WTC11 (cell line): ENCODE results near the gene PCDHA13.

Source experiments
- ESRRA ChIP-seq: sonication (generic); formaldehyde crosslinking; IDR thresholded peaks from 2 replicates; pipeline ENCODE4 v1.8.1; 2022; ENCODE audit warnings: mild to moderate bottlenecking, missing genetic modification reagents, borderline replicate concordance
- OVOL2 ChIP-seq: fragments of 250-450 bp; sonication (Bioruptor Pico); IDR thresholded peaks from 2 replicates; pipeline ENCODE4 v1.9.0; 2021; ENCODE audit warnings: mild to moderate bottlenecking, borderline replicate concordance
- PRRX2 ChIP-seq: fragments of 250-450 bp; sonication (Bioruptor Pico); IDR thresholded peaks from 2 replicates; pipeline ENCODE4 v1.8.0; 2021; ENCODE audit warnings: mild to moderate bottlenecking
- TEAD1 ChIP-seq: sonication (generic); formaldehyde crosslinking; IDR thresholded peaks from 2 replicates; pipeline ENCODE4 v1.8.0; 2022; ENCODE audit warnings: mild to moderate bottlenecking, missing genetic modification reagents
- TF ChIP-seq, protein P1 (sequence below): fragments of 200-600 bp; IDR thresholded peaks from 2 replicates; pipeline ENCODE4 v1.8.0; 2022; ENCODE audit warnings: antibody characterized with exemption
- TF ChIP-seq, protein P2 (sequence below): fragments of 250-450 bp; sonication (Bioruptor Pico); IDR thresholded peaks from 2 replicates; pipeline ENCODE4 v1.9.0; 2021; ENCODE audit warnings: moderate library complexity, mild to moderate bottlenecking, inconsistent platforms, borderline replicate concordance
- TF ChIP-seq, protein P3 (sequence below): fragments of 250-450 bp; sonication (Bioruptor Pico); IDR thresholded peaks from 2 replicates; pipeline ENCODE4 v1.9.0; 2021; ENCODE audit warnings: mild to moderate bottlenecking, borderline replicate concordance

DNA sequence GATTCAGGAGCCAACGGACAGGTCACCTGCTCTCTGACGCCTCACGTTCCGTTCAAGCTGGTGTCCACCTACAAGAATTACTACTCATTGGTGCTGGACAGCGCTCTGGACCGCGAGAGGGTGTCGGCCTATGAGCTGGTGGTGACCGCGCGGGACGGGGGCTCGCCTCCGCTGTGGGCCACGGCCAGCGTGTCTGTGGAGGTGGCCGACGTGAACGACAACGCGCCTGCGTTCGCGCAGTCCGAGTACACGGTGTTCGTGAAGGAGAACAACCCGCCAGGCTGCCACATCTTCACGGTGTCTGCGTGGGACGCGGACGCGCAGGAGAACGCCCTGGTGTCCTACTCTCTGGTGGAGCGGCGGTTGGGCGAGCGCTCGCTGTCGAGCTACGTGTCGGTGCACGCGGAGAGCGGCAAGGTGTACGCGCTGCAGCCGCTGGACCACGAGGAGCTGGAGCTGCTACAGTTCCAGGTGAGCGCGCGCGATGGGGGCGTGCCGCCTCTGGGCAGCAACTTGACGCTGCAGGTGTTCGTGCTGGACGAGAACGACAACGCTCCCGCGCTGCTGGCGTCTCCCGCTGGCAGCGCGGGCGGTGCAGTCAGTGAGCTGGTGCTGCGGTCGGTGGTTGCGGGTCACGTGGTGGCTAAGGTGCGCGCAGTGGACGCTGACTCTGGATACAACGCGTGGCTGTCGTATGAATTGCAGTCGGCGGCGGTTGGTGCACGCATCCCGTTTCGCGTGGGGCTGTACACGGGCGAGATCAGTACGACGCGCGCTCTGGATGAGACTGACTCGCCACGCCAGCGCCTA, 24.5 kb upstream of the PCDHA13 start:
- TF ChIP-seq, protein P1, sequence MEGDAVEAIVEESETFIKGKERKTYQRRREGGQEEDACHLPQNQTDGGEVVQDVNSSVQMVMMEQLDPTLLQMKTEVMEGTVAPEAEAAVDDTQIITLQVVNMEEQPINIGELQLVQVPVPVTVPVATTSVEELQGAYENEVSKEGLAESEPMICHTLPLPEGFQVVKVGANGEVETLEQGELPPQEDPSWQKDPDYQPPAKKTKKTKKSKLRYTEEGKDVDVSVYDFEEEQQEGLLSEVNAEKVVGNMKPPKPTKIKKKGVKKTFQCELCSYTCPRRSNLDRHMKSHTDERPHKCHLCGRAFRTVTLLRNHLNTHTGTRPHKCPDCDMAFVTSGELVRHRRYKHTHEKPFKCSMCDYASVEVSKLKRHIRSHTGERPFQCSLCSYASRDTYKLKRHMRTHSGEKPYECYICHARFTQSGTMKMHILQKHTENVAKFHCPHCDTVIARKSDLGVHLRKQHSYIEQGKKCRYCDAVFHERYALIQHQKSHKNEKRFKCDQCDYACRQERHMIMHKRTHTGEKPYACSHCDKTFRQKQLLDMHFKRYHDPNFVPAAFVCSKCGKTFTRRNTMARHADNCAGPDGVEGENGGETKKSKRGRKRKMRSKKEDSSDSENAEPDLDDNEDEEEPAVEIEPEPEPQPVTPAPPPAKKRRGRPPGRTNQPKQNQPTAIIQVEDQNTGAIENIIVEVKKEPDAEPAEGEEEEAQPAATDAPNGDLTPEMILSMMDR = no peak
- TF ChIP-seq, protein P2, sequence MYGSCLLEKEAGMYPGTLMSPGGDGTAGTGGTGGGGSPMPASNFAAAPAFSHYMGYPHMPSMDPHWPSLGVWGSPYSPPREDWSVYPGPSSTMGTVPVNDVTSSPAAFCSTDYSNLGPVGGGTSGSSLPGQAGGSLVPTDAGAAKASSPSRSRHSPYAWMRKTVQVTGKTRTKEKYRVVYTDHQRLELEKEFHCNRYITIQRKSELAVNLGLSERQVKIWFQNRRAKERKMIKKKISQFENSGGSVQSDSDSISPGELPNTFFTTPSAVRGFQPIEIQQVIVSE (CRISPR knock-in tag) = no peak
- TF ChIP-seq, protein P3, sequence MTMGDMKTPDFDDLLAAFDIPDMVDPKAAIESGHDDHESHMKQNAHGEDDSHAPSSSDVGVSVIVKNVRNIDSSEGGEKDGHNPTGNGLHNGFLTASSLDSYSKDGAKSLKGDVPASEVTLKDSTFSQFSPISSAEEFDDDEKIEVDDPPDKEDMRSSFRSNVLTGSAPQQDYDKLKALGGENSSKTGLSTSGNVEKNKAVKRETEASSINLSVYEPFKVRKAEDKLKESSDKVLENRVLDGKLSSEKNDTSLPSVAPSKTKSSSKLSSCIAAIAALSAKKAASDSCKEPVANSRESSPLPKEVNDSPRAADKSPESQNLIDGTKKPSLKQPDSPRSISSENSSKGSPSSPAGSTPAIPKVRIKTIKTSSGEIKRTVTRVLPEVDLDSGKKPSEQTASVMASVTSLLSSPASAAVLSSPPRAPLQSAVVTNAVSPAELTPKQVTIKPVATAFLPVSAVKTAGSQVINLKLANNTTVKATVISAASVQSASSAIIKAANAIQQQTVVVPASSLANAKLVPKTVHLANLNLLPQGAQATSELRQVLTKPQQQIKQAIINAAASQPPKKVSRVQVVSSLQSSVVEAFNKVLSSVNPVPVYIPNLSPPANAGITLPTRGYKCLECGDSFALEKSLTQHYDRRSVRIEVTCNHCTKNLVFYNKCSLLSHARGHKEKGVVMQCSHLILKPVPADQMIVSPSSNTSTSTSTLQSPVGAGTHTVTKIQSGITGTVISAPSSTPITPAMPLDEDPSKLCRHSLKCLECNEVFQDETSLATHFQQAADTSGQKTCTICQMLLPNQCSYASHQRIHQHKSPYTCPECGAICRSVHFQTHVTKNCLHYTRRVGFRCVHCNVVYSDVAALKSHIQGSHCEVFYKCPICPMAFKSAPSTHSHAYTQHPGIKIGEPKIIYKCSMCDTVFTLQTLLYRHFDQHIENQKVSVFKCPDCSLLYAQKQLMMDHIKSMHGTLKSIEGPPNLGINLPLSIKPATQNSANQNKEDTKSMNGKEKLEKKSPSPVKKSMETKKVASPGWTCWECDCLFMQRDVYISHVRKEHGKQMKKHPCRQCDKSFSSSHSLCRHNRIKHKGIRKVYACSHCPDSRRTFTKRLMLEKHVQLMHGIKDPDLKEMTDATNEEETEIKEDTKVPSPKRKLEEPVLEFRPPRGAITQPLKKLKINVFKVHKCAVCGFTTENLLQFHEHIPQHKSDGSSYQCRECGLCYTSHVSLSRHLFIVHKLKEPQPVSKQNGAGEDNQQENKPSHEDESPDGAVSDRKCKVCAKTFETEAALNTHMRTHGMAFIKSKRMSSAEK (CRISPR knock-in tag) = no peak
- TF ChIP-seq PRRX2 = no peak
- TF ChIP-seq TEAD1 (CRISPR knock-in tag) = no peak
- TF ChIP-seq OVOL2 = no peak
- TF ChIP-seq ESRRA (CRISPR knock-in tag) = no peak
